HCT116 (cell line): Measurements from ENCODE around the gene TRPC5OS. TPM values are rescaled to one million over a fixed set of nuclear protein-coding genes. Genes with fewer than 3 reads are reported as not detected.

Experiments used
- ATAC-seq: fragments of 200-7000 bp; cut with Tn5 transposase; 2 replicates; pipeline ENCODE4 v1.9.1; 2020; ENCODE audit warnings: mild to moderate bottlenecking, moderate library complexity
- BruUV-seq: library from RNA; stranded (reverse); fragments of 400-500 nt; replicated peaks from 2 replicates; lab custom pipeline; 2021; lab: Mats Ljungman, UMichigan
- CTCF ChIA-PET: fragments of 300-600 bp; sonication (Branson Sonifier 250); formaldehyde crosslinking; loops from one replicate; lab custom pipeline; 2021; ENCODE audit warnings: antibody characterized with exemption; lab: Charles Lee
- POLR2A ChIA-PET: fragments of 300-600, 350-600 bp; sonication (Branson Sonifier 250); formaldehyde crosslinking; loops from one replicate; lab custom pipeline; 2021; ENCODE audit warnings: antibody characterized with exemption; lab: Charles Lee
- RAD21 ChIA-PET, 2 experiments: fragments of 300-600 bp; sonication (Branson Sonifier 250); formaldehyde crosslinking; loops; one replicate each; lab custom pipeline; 2023; ENCODE audit warnings: low total read pairs in 2 of 2; ENCODE audit not compliant: uncharacterized antibody in 2 of 2, unreplicated experiment in 2 of 2, low non-redundant PET in 1 of 2; lab: Charles Lee
- DNase-seq: peaks from one replicate; pipeline ENCODE4 v3.0.0-alpha.2; 2010; ENCODE audit warnings: low read depth, low spot score
- H2AFZ ChIP-seq: fragments of 200-600 bp; shearing (Covaris generic), sonication (generic); 2 replicates; pipeline ENCODE4 v1.6.1; 2017; ENCODE audit warnings: low read depth, mixed run types, mixed read lengths, antibody characterized with exemption, low read length; ENCODE audit not compliant: poor library complexity, severe bottlenecking
- H3K27ac ChIP-seq: 2 replicates; pipeline ENCODE4 v1.5.1; 2012; ENCODE audit warnings: low read depth, low read length
- H3K27me3 ChIP-seq: fragments of 200-600 bp; sonication (generic); 2 replicates; pipeline ENCODE4 v1.6.1; 2016; ENCODE audit warnings: mixed run types, low read length, mixed read lengths; ENCODE audit not compliant: insufficient read depth
- H3K36me3 ChIP-seq, 2 experiments: fragments of 200-500 bp in 1 of 2; fragments of 200-600 bp in 1 of 2; sonication (Bioruptor generic) in 1 of 2; sonication (generic) in 1 of 2; 2 replicates each; pipeline versions ENCODE4 v1.5.1 to v1.6.1; 2014 to 2016; ENCODE audit warnings: low read length in 2 of 2, inconsistent platforms in 1 of 2, mixed read lengths in 1 of 2, mixed run types in 1 of 2; ENCODE audit not compliant: insufficient read depth in 2 of 2, control insufficient read depth in 1 of 2
- H3K4me1 ChIP-seq, 2 experiments: fragments of 200-600 bp in 1 of 2; sonication (generic) in 1 of 2; 2 replicates each; pipeline versions ENCODE4 v1.5.1 to v1.6.1; 2012 to 2017; ENCODE audit warnings: low read length in 2 of 2, inconsistent platforms in 1 of 2, mild to moderate bottlenecking in 1 of 2, mixed read lengths in 1 of 2, mixed run types in 1 of 2, moderate library complexity in 1 of 2; ENCODE audit not compliant: insufficient read depth in 2 of 2, control insufficient read depth in 1 of 2
- H3K4me2 ChIP-seq: fragments of 200-600 bp; sonication (generic); 2 replicates; pipeline ENCODE4 v1.6.1; 2017; ENCODE audit warnings: mixed run types, low read length, mixed read lengths
- H3K4me3 ChIP-seq, 2 experiments: fragments of 200-600 bp in 1 of 2; sonication (generic) in 1 of 2; replicated peaks in 1 of 2; 2 replicates each; pipeline ENCODE4 v1.5.1; 2011 to 2016; ENCODE audit warnings: low read length in 2 of 2, control low read depth in 1 of 2, low read depth in 1 of 2, mild to moderate bottlenecking in 1 of 2, mixed read lengths in 1 of 2, mixed run types in 1 of 2
- H3K79me2 ChIP-seq: fragments of 200-600 bp; sonication (generic); 2 replicates; pipeline ENCODE4 v1.6.1; 2017; ENCODE audit warnings: mild to moderate bottlenecking, mixed run types, low read length, moderate library complexity, mixed read lengths; ENCODE audit not compliant: insufficient read depth
- H3K9ac ChIP-seq: fragments of 200-600 bp; sonication (generic); 2 replicates; pipeline ENCODE4 v1.6.1; 2016; ENCODE audit warnings: low read length, mixed read lengths
- H3K9me2 ChIP-seq: fragments of 200-600 bp; sonication (generic), shearing (Covaris generic); 2 replicates; pipeline ENCODE4 v1.6.1; 2017; ENCODE audit warnings: mixed run types, mild to moderate bottlenecking, moderate library complexity; ENCODE audit not compliant: insufficient read depth
- H3K9me3 ChIP-seq, 2 experiments: fragments of 200-500 bp in 1 of 2; fragments of 200-600 bp in 1 of 2; sonication (Bioruptor generic) in 1 of 2; sonication (generic) in 1 of 2; 2 replicates each; pipeline ENCODE4 v1.6.1; 2014 to 2017; ENCODE audit warnings: low read length in 2 of 2, mixed read lengths in 2 of 2, inconsistent platforms in 1 of 2, low read depth in 1 of 2, mild to moderate bottlenecking in 1 of 2, mixed run types in 1 of 2, moderate library complexity in 1 of 2; ENCODE audit not compliant: control insufficient read depth in 1 of 2, insufficient read depth in 1 of 2
- H4K20me1 ChIP-seq: fragments of 200-600 bp; sonication (generic), shearing (Covaris generic); 2 replicates; pipeline ENCODE4 v1.6.1; 2017; ENCODE audit warnings: mixed run types, mild to moderate bottlenecking, moderate library complexity; ENCODE audit not compliant: insufficient read depth
- CBX3 ChIP-seq: IDR thresholded peaks from 2 replicates; pipeline ENCODE4 v1.6.1; 2012; ENCODE audit warnings: low read depth
- EGR1 ChIP-seq: IDR thresholded peaks from 2 replicates; pipeline ENCODE4 v1.6.1; 2012; ENCODE audit warnings: low read depth
- ELF1 ChIP-seq: IDR thresholded peaks from 2 replicates; pipeline ENCODE4 v1.6.1; 2012; ENCODE audit warnings: low read depth, borderline replicate concordance
- EZH2 ChIP-seq: fragments of 200-600 bp; sonication (generic); IDR thresholded peaks from 2 replicates; pipeline ENCODE4 v1.6.1; 2017; ENCODE audit warnings: antibody characterized with exemption, mixed run types
- EZH2phosphoT487 ChIP-seq: fragments of 200-600 bp; IDR thresholded peaks from 2 replicates; pipeline ENCODE4 v1.6.1; 2018; ENCODE audit warnings: antibody characterized with exemption, borderline replicate concordance
- FOSL1 ChIP-seq: IDR thresholded peaks from 2 replicates; pipeline ENCODE4 v1.6.1; 2012; ENCODE audit warnings: low read depth
- RAD21 ChIP-seq: IDR thresholded peaks from 2 replicates; pipeline ENCODE4 v1.6.1; 2012; ENCODE audit warnings: low read depth, mild to moderate bottlenecking
- SIN3A ChIP-seq: IDR thresholded peaks from 2 replicates; pipeline ENCODE4 v1.6.1; 2012; ENCODE audit warnings: low read depth
- SP1 ChIP-seq: IDR thresholded peaks from 2 replicates; pipeline ENCODE4 v1.6.1; 2012; ENCODE audit warnings: low read depth
- SRF ChIP-seq: IDR thresholded peaks from 2 replicates; pipeline ENCODE4 v1.6.1; 2012; ENCODE audit warnings: low read depth
- YY1 ChIP-seq: IDR thresholded peaks from 2 replicates; pipeline ENCODE4 v1.6.1; 2011; ENCODE audit warnings: low read length, low read depth, moderate library complexity, mild to moderate bottlenecking; ENCODE audit not compliant: insufficient replicate concordance; ENCODE audit errors: extremely low read depth
- ZFX ChIP-seq: fragments of 450-650 bp; IDR thresholded peaks from 2 replicates; pipeline ENCODE4 v1.6.1; 2017
- ZNF274 ChIP-seq: fragments of 200-500 bp; sonication (Bioruptor generic); IDR thresholded peaks from 2 replicates; pipeline ENCODE4 v1.6.1; 2014; ENCODE audit warnings: mild to moderate bottlenecking, low read depth, low read length, inconsistent platforms
- intact Hi-C: fragments of 100-400 bp; cut with micrococcal nuclease; formaldehyde crosslinking; loops from 2 replicates; pipeline ENCODE4 v1.10.0; 2022
- total RNA-seq: library from RNA; stranded (reverse); gene quantifications from one replicate; pipeline ENCODE4 v1.2.1, GENCODE V29; 2021; ENCODE audit not compliant: unreplicated experiment
- TF ChIP-seq, protein P1 (sequence below): IDR thresholded peaks from 2 replicates; pipeline ENCODE4 v1.6.1; 2011; ENCODE audit warnings: mild to moderate bottlenecking, low read length, moderate library complexity; ENCODE audit not compliant: insufficient replicate concordance; ENCODE audit errors: extremely low read depth
- TF ChIP-seq, protein P2 (sequence below): IDR thresholded peaks from 2 replicates; pipeline ENCODE4 v1.6.1; 2012; ENCODE audit warnings: low read depth

Gene TRPC5OS
- total RNA-seq, 1 experiment from 2014 or later: 0.07 TPM

DNA sequence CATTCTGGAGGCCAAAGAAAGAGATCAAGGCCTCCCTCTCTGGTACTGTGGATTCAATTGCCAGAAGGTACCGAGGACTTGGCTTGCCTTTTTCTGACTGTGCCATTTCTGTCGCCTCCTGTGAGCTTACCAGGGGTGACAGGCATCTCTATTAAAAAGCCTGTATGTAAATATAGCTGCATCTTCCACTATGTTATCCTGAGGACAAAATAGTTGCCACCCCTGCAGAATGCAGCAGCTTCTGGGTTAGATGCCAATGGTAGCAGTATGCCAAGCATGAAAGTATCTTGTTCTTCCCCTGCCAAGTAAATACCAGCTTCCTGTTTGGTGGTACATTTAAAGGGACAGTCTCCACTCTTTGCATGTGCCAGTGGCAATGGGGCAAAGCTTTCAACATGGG lies 10.7 kb downstream of the TRPC5OS start:
- POLR2A ChIA-PET: no interaction called here
- no peak overlapping the region for H3K4me3 ChIP-seq
- H3K36me3 ChIP-seq: no peaks in the 10 kb centered on the region
- no peak overlapping the region for H3K9ac ChIP-seq
- H3K9me2 ChIP-seq: no peaks in the 10 kb centered on the region
- TF ChIP-seq, protein P1, sequence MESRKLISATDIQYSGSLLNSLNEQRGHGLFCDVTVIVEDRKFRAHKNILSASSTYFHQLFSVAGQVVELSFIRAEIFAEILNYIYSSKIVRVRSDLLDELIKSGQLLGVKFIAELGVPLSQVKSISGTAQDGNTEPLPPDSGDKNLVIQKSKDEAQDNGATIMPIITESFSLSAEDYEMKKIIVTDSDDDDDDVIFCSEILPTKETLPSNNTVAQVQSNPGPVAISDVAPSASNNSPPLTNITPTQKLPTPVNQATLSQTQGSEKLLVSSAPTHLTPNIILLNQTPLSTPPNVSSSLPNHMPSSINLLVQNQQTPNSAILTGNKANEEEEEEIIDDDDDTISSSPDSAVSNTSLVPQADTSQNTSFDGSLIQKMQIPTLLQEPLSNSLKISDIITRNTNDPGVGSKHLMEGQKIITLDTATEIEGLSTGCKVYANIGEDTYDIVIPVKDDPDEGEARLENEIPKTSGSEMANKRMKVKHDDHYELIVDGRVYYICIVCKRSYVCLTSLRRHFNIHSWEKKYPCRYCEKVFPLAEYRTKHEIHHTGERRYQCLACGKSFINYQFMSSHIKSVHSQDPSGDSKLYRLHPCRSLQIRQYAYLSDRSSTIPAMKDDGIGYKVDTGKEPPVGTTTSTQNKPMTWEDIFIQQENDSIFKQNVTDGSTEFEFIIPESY: no peak
- TF ChIP-seq SRF: no peak
- no peak for TF ChIP-seq CBX3
- TF ChIP-seq EZH2: no peak
- TF ChIP-seq ZNF274: no peak
- TF ChIP-seq, protein P2, sequence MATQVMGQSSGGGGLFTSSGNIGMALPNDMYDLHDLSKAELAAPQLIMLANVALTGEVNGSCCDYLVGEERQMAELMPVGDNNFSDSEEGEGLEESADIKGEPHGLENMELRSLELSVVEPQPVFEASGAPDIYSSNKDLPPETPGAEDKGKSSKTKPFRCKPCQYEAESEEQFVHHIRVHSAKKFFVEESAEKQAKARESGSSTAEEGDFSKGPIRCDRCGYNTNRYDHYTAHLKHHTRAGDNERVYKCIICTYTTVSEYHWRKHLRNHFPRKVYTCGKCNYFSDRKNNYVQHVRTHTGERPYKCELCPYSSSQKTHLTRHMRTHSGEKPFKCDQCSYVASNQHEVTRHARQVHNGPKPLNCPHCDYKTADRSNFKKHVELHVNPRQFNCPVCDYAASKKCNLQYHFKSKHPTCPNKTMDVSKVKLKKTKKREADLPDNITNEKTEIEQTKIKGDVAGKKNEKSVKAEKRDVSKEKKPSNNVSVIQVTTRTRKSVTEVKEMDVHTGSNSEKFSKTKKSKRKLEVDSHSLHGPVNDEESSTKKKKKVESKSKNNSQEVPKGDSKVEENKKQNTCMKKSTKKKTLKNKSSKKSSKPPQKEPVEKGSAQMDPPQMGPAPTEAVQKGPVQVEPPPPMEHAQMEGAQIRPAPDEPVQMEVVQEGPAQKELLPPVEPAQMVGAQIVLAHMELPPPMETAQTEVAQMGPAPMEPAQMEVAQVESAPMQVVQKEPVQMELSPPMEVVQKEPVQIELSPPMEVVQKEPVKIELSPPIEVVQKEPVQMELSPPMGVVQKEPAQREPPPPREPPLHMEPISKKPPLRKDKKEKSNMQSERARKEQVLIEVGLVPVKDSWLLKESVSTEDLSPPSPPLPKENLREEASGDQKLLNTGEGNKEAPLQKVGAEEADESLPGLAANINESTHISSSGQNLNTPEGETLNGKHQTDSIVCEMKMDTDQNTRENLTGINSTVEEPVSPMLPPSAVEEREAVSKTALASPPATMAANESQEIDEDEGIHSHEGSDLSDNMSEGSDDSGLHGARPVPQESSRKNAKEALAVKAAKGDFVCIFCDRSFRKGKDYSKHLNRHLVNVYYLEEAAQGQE: no peak
- TF ChIP-seq ZFX: no peak
- TF ChIP-seq RAD21: no peak
- no peak for TF ChIP-seq EGR1
- TF ChIP-seq EZH2phosphoT487: no peak
- no peak for TF ChIP-seq ELF1
- TF ChIP-seq SIN3A: no peak
- no peak for TF ChIP-seq YY1
- no peak for TF ChIP-seq SP1
- no peak for TF ChIP-seq FOSL1
- H3K79me2 ChIP-seq: no peaks in the 10 kb centered on the region
- H4K20me1 ChIP-seq: no peaks in the 10 kb centered on the region
- no peaks in the 10 kb centered on the region for H3K4me1 ChIP-seq
- ATAC-seq (no peak), DNase-seq (no peak)
- no peaks in the 10 kb centered on the region for H3K27me3 ChIP-seq
- BruUV-seq: no TSS peak
- RAD21 ChIA-PET: no interaction called here
- H3K4me2 ChIP-seq: no peak overlapping the region
- H3K27ac ChIP-seq: no peak overlapping the region
- intact Hi-C loops: no loop called here
- no peak overlapping the region for H2AFZ ChIP-seq
- H3K9me3 ChIP-seq: no peaks in the 10 kb centered on the region
- CTCF ChIA-PET: no interaction called here
